A549 (cell line): ENCODE measurements around the gene CHST6. TPM values are rescaled to one million over a fixed set of nuclear protein-coding genes. Genes with fewer than 3 reads are reported as not detected.

Source experiments
- ATAC-seq, 2 experiments: fragments of 200-7000 bp in 1 of 2; fragments of >200 bp in 1 of 2; cut with Nextera tagmentation in 1 of 2; cut with Tn5 transposase in 1 of 2; 3 replicates each; pipeline versions ENCODE4 v1.8.0 to v1.9.1; 2018 to 2020; ENCODE audit warnings: mild to moderate bottlenecking in 1 of 2, moderate library complexity in 1 of 2
- CTCF ChIA-PET: fragments of 300-600 bp; sonication (Branson Sonifier 250); formaldehyde crosslinking; extraction: SDS; loops from one replicate; lab custom pipeline; 2021; ENCODE audit warnings: antibody characterized with exemption, inconsistent platforms; lab: Yijun Ruan, JAX
- POLR2A ChIA-PET: fragments of 350-600 bp; formaldehyde crosslinking; extraction: SDS; loops from one replicate; lab custom pipeline; 2021; ENCODE audit warnings: antibody characterized with exemption, inconsistent platforms; lab: Yijun Ruan, JAX
- DNase-seq, 2 experiments: peaks; one replicate each; pipeline versions ENCODE4 v3.0.0 to v3.0.0-alpha.2; 2011 to 2016; ENCODE audit warnings: low read depth in 1 of 2, low spot score in 1 of 2
- FAIRE-seq: peaks from 2 replicates; lab custom pipeline; 2011; peaks lifted over from hg19 to GRCh38; lab: Jason Lieb, UNC
- H3K27ac ChIP-seq, 2 experiments: fragments of >200 bp; sonication (Bioruptor Twin); formaldehyde crosslinking; 3 replicates each; pipeline ENCODE4 v1.5.1; 2016 to 2017
- H3K4me1 ChIP-seq: fragments of >200 bp; sonication (Bioruptor Twin); formaldehyde crosslinking; 3 replicates; pipeline ENCODE4 v1.6.1; 2016
- H3K4me2 ChIP-seq: fragments of >200 bp; sonication (Bioruptor Twin); formaldehyde crosslinking; 3 replicates; pipeline ENCODE4 v1.6.1; 2016
- H3K4me3 ChIP-seq: fragments of >200 bp; sonication (Bioruptor Twin); formaldehyde crosslinking; 3 replicates; pipeline ENCODE4 v1.5.1; 2016
- H3K9me3 ChIP-seq: fragments of >200 bp; sonication (Bioruptor Twin); formaldehyde crosslinking; 3 replicates; pipeline ENCODE4 v1.6.1; 2016
- ESRRA ChIP-seq: fragments of 150-350 bp; IDR thresholded peaks from 2 replicates; pipeline ENCODE4 v1.6.1; 2014; ENCODE audit warnings: mild to moderate bottlenecking, low read length, borderline replicate concordance
- GATA3 ChIP-seq: IDR thresholded peaks from 2 replicates; pipeline ENCODE4 v1.6.1; 2012; ENCODE audit warnings: borderline replicate concordance
- HDAC2 ChIP-seq: fragments of 200-600 bp; sonication (generic); IDR thresholded peaks from 2 replicates; pipeline ENCODE4 v1.6.1; 2016
- HES2 ChIP-seq: fragments of >200 bp; sonication (Bioruptor Twin); formaldehyde crosslinking; IDR thresholded peaks from 2 replicates; pipeline ENCODE4 v1.6.1; 2016
- HOXB13 ChIP-seq: fragments of 250-450 bp; sonication (Bioruptor Pico); IDR thresholded peaks from 2 replicates; pipeline ENCODE4 v1.5.0; 2020; ENCODE audit warnings: low read depth, mild to moderate bottlenecking, moderate library complexity
- JUN ChIP-seq, 2 experiments: fragments of >200 bp; sonication (Bioruptor Twin); formaldehyde crosslinking; IDR thresholded peaks; 2 replicates in 1 of 2; 3 replicates in 1 of 2; pipeline ENCODE4 v1.6.1; 2016 to 2017
- JUNB ChIP-seq: fragments of >200 bp; sonication (Bioruptor Twin); formaldehyde crosslinking; IDR thresholded peaks from 2 replicates; pipeline ENCODE4 v1.6.1; 2016
- MAFK ChIP-seq: fragments of 450-650 bp; IDR thresholded peaks from 2 replicates; pipeline ENCODE4 v1.6.1; 2014; ENCODE audit not compliant: partially characterized antibody
- MYC ChIP-seq: IDR thresholded peaks from 2 replicates; pipeline ENCODE4 v1.6.1; 2012; ENCODE audit warnings: mild to moderate bottlenecking, inconsistent platforms, low read length, improper control_type of control experiment, borderline replicate concordance
- NPAS2 ChIP-seq: fragments of 250-450 bp; sonication (Bioruptor Pico); IDR thresholded peaks from 2 replicates; pipeline ENCODE4 v1.8.0; 2022; ENCODE audit warnings: mild to moderate bottlenecking, moderate library complexity, borderline replicate concordance
- PBX3 ChIP-seq: IDR thresholded peaks from 2 replicates; pipeline ENCODE4 v1.6.1; 2012
- POLR2A ChIP-seq: IDR thresholded peaks from 2 replicates; pipeline ENCODE4 v1.6.1; 2012; ENCODE audit warnings: mild to moderate bottlenecking, low read length
- RCOR1 ChIP-seq: fragments of 150-350 bp; IDR thresholded peaks from 2 replicates; pipeline ENCODE4 v1.6.1; 2014; ENCODE audit warnings: antibody characterized with exemption, low read length, low read depth
- RFX5 ChIP-seq: fragments of 450-650 bp; IDR thresholded peaks from 2 replicates; pipeline ENCODE4 v1.7.1; 2014; ENCODE audit warnings: antibody characterized with exemption, mild to moderate bottlenecking, moderate library complexity
- ZC3H11A ChIP-seq: fragments of 450-650 bp; IDR thresholded peaks from 2 replicates; pipeline ENCODE4 v1.6.1; 2014; ENCODE audit warnings: antibody characterized with exemption, mild to moderate bottlenecking
- ZFP36 ChIP-seq: fragments of 450-650 bp; IDR thresholded peaks from 2 replicates; pipeline ENCODE4 v1.6.1; 2014; ENCODE audit warnings: borderline replicate concordance; ENCODE audit not compliant: partially characterized antibody
- ZNF302 ChIP-seq: fragments of 250-450 bp; sonication (Bioruptor Pico); IDR thresholded peaks from 2 replicates; pipeline ENCODE4 v1.9.0; 2021; ENCODE audit warnings: inconsistent platforms, mild to moderate bottlenecking, moderate library complexity
- WGBS: methylation state at CpG from one replicate; pipeline ENCODE4 v1.1.6; 2017; ENCODE audit errors: missing lambda C conversion rate; 5-methylcytosine and 5-hydroxymethylcytosine counted together
- polyA plus RNA-seq, 4 experiments: library from polyadenylated mRNA; depleted of rRNA in 3 of 4; stranded (reverse); fragments of >200 nt; fragmentation: RNase III in 1 of 4; extraction: RNeasy Plus Mini Kit Qiagen cat#74134 plus additional on column Dnase treatment in 1 of 4; gene quantifications; 2 replicates in 3 of 4; 3 replicates in 1 of 4; pipeline ENCODE4 v1.2.3, GENCODE V29; 2011 to 2017
- TF ChIP-seq, protein P1 (sequence below): fragments of 250-450 bp; sonication (Bioruptor Pico); IDR thresholded peaks from 2 replicates; pipeline ENCODE4 v1.5.0; 2020; ENCODE audit warnings: low read depth, mild to moderate bottlenecking, moderate library complexity
- TF ChIP-seq, protein P2 (sequence below): fragments of 450-650 bp; IDR thresholded peaks from 2 replicates; pipeline ENCODE4 v1.6.1; 2014; ENCODE audit warnings: antibody characterized with exemption
- TF ChIP-seq, protein P3 (sequence below): fragments of 150-350 bp; IDR thresholded peaks from 2 replicates; pipeline ENCODE4 v1.6.1; 2014; ENCODE audit warnings: low read depth, mild to moderate bottlenecking, low read length

Gene CHST6
- polyA plus RNA-seq, 2 of the 4 experiments (the other 2 are of a cell fraction): 0.37 to 0.74 TPM

DNA sequence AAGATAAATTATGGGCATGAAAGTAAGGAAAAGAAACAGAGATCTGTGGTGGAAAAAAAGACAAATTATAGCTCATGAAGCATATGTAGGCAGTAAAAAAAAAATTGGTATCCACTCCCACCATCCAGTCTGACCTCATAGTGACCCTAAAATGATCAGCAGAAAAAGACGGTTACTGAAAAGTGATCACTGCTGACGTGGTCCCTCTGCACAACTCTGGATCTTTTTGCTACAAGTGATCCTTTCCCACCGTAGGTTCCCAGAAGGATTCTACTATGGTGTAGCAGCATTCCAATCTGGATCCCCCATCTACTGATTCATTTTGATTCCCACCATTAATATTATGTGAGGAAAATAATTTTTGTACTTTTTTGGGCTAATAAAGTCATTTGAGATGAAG is 10.9 kb upstream of the CHST6 start:
- 0 out of 3 replicates have a peak, but pooled peaks cover 3% of the 10 kb centered on the region for H3K9me3 ChIP-seq
- ATAC-seq: no peak
- CTCF ChIA-PET: interaction anchor here (0.9 to 1.3 kb wide), 3 partner anchors 11 to 41 kb away, joined by 3 to 8 read pairs (median 4); no protein-coding TSS in a partner anchor
- POLR2A ChIA-PET: interaction anchor here (1.3 kb wide), 1 partner anchor 11 kb away, joined by 7 read pairs; no protein-coding TSS in a partner anchor
- whole genome bisulfite sequencing: 77% methylated on average over 3 of the region's 3 CpGs
- no peak for DNase-seq
- TF ChIP-seq MYC: no peak
- no peak for TF ChIP-seq ZC3H11A
- TF ChIP-seq, all 56 proteins: peak for 0
- no peak for FAIRE-seq
- Histone ChIP-seq H3K4me2 (peak overlapping the region; percentile 38), H3K4me3 (no peak overlapping the region), H3K4me1 (peaks cover 32% of the 10 kb centered on the region), H3K27ac (peak overlapping the region; percentile 54 to 73)

DNA sequence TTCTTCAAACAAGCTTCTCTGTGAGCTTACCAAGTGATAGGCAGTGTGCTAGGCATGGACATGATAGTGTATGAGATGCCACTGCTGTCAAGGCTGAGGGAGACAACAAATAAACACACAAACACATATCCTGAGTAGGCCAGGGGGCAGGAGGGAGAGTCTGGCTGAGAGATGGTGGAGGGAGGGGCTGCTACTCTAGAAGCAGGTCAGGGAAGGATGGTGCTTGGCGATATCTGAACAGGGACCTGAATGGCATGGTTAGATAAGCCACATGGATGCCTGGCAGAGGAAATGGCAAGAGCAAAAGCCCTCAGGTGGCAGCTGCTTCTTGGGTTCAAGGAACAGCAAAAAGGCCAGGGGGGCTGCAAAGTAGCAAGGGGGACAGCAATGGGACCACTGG is 8.6 kb upstream of the CHST6 start:
- Histone ChIP-seq H3K9me3 (0 out of 3 replicates have a peak, but pooled peaks cover 3% of the 10 kb centered on the region), H3K4me2 (no peak overlapping the region), H3K27ac (no peak overlapping the region), H3K4me3 (no peak overlapping the region), H3K4me1 (peaks cover 19% of the 10 kb centered on the region; the same call in 2 of the 3 replicates)
- POLR2A ChIA-PET: no interaction called here
- TF ChIP-seq, protein P1, sequence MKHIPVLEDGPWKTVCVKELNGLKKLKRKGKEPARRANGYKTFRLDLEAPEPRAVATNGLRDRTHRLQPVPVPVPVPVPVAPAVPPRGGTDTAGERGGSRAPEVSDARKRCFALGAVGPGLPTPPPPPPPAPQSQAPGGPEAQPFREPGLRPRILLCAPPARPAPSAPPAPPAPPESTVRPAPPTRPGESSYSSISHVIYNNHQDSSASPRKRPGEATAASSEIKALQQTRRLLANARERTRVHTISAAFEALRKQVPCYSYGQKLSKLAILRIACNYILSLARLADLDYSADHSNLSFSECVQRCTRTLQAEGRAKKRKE (CRISPR knock-in tag): no peak
- TF ChIP-seq RCOR1 (no peak), MYC (no peak), PBX3 (no peak), HOXB13 (CRISPR knock-in tag) (no peak), ZFP36 (no peak), ESRRA (no peak), POLR2A (no peak), GATA3 (no peak), JUNB (no peak), RFX5 (no peak), HES2 (no peak), ZNF302 (no peak), JUN (IDR thresholded peaks at IDR 0.05) (no peak), HDAC2 (no peak), NPAS2 (CRISPR knock-in tag) (no peak), MAFK (no peak)
- TF ChIP-seq, protein P2, sequence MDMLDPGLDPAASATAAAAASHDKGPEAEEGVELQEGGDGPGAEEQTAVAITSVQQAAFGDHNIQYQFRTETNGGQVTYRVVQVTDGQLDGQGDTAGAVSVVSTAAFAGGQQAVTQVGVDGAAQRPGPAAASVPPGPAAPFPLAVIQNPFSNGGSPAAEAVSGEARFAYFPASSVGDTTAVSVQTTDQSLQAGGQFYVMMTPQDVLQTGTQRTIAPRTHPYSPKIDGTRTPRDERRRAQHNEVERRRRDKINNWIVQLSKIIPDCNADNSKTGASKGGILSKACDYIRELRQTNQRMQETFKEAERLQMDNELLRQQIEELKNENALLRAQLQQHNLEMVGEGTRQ: no peak
- TF ChIP-seq, protein P3, sequence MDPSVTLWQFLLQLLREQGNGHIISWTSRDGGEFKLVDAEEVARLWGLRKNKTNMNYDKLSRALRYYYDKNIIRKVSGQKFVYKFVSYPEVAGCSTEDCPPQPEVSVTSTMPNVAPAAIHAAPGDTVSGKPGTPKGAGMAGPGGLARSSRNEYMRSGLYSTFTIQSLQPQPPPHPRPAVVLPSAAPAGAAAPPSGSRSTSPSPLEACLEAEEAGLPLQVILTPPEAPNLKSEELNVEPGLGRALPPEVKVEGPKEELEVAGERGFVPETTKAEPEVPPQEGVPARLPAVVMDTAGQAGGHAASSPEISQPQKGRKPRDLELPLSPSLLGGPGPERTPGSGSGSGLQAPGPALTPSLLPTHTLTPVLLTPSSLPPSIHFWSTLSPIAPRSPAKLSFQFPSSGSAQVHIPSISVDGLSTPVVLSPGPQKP: no peak
- DNase-seq: no peak
- 88% methylated on average over 1 of the region's 1 CpG for WGBS
- CTCF ChIA-PET: interaction anchor here (0.6 to 1.7 kb wide), 5 partner anchors 13 to 84 kb away, joined by 3 to 8 read pairs (median 4); no protein-coding TSS in a partner anchor
- no peak for FAIRE-seq
- no peak for ATAC-seq
